NCI-H748 treated with DMSO at 0.1 percent for 48 hours (cell line): ENCODE results near the gene BPIFB2.
"Not testable (repeated sequence)": the region's sequence is repeated elsewhere in the genome, so short reads cannot be mapped to it uniquely, and the experiment has no call there.

Source experiments
- DNase-seq: peaks from one replicate; lab custom pipeline; 2025; lab: John Stamatoyannopoulos, UW

The BPIFB2 gene

GRCh38 chr20:32970115-32970972, 37.2 kb upstream of the BPIFB2 start:
- no peak for DNase-seq

GRCh38 chr20:32970973-32971300, 36.6 kb upstream of the BPIFB2 start:
- no peak for DNase-seq

- no peak for DNase-seq
These were observed 35.8 kb upstream of the BPIFB2 start for GRCh38 chr20:32971703-32972161.

- no peak for DNase-seq
These were observed 35.1 kb upstream of the BPIFB2 start for GRCh38 chr20:32972181-32973076.

GRCh38 chr20:32973077-32973717, 34.3 kb upstream of the BPIFB2 start:
- DNase-seq, result no peak

- DNase-seq, result not testable (repeated sequence)
These were observed 33.1 kb upstream of the BPIFB2 start for GRCh38 chr20:32974204-32975064.

GRCh38 chr20:32975121-32975520, 32.4 kb upstream of the BPIFB2 start:
- not testable (repeated sequence) for DNase-seq

GRCh38 chr20:32975698-32976674, 31.5 kb upstream of the BPIFB2 start:
- DNase-seq, result no peak

- DNase-seq, result no peak
These were observed 30.8 kb upstream of the BPIFB2 start for GRCh38 chr20:32976746-32977145.

GRCh38 chr20:32977281-32978008, 30.1 kb upstream of the BPIFB2 start:
- DNase-seq, result no peak

GRCh38 chr20:32978009-32978335, 29.5 kb upstream of the BPIFB2 start:
- DNase-seq, result no peak

GRCh38 chr20:32979201-32979998, 28.1 kb upstream of the BPIFB2 start:
- DNase-seq, result no peak

- no peak for DNase-seq
These were observed 27.2 kb upstream of the BPIFB2 start for GRCh38 chr20:32980131-32980941.

GRCh38 chr20:32980990-32981389, 26.5 kb upstream of the BPIFB2 start:
- no peak for DNase-seq

GRCh38 chr20:32982617-32983458, 24.7 kb upstream of the BPIFB2 start:
- no peak for DNase-seq

GRCh38 chr20:32983459-32984112, 23.9 kb upstream of the BPIFB2 start:
- DNase-seq, result no peak

GRCh38 chr20:32984196-32984595, 23.3 kb upstream of the BPIFB2 start:
- no peak for DNase-seq
